Stromal cell of bone marrow (primary cell): ENCODE measurements around the gene HAPLN3.
A peak's percentile ranks its signal among the peaks of the same experiment; 100 is the strongest.

Source experiments
- DNase-seq: peaks from one replicate; pipeline ENCODE4 v3.0.0-alpha.2; 2012; ENCODE audit warnings: low read depth

The HAPLN3 gene

GRCh38 chr15:88894348-88894818, 961 bp downstream of the HAPLN3 start:
- no peak for DNase-seq

- DNase-seq: no peak
Measured at GRCh38 chr15:88891540-88892254, 3.6 kb downstream of the HAPLN3 start.

GRCh38 chr15:88890495-88890894, 4.8 kb downstream of the HAPLN3 start:
- DNase-seq: peak; percentile 26

GRCh38 chr15:88888719-88889118, 6.6 kb downstream of the HAPLN3 start:
- DNase-seq: no peak

GRCh38 chr15:88887068-88887580, 8.2 kb downstream of the HAPLN3 start:
- DNase-seq: no peak

GRCh38 chr15:88882785-88883184, 12.6 kb downstream of the HAPLN3 start:
- no peak for DNase-seq

GRCh38 chr15:88881775-88882174, 13.6 kb downstream of the HAPLN3 start:
- peak; percentile 77 for DNase-seq

- DNase-seq: no peak
Measured at GRCh38 chr15:88880944-88881740, 14.2 kb downstream of the HAPLN3 start.

- DNase-seq: no peak
Measured at GRCh38 chr15:88878720-88879184, 16.6 kb downstream of the HAPLN3 start.

- DNase-seq: no peak
Measured at GRCh38 chr15:88877906-88878305, 17.4 kb downstream of the HAPLN3 start.

- DNase-seq: no peak
Measured at GRCh38 chr15:88877415-88877814, 17.9 kb downstream of the HAPLN3 start.

- no peak for DNase-seq
Measured at GRCh38 chr15:88876573-88876972, 18.8 kb downstream of the HAPLN3 start.

- DNase-seq: no peak
Measured at GRCh38 chr15:88874684-88875083, 20.7 kb downstream of the HAPLN3 start.

- DNase-seq: no peak
Measured at GRCh38 chr15:88874275-88874674, 21.1 kb downstream of the HAPLN3 start.

- no peak for DNase-seq
Measured at GRCh38 chr15:88873786-88874185, 21.6 kb downstream of the HAPLN3 start.

- no peak for DNase-seq
Measured at GRCh38 chr15:88872706-88873105, 22.6 kb downstream of the HAPLN3 start.

GRCh38 chr15:88872106-88872505, 23.2 kb downstream of the HAPLN3 start:
- DNase-seq: no peak

GRCh38 chr15:88871313-88871712, 24.0 kb downstream of the HAPLN3 start:
- DNase-seq: no peak

GRCh38 chr15:88866295-88866881, 29.0 kb downstream of the HAPLN3 start:
- no peak for DNase-seq

GRCh38 chr15:88865498-88866099, 29.7 kb downstream of the HAPLN3 start:
- DNase-seq: no peak

GRCh38 chr15:88864861-88865497, 30.4 kb downstream of the HAPLN3 start:
- DNase-seq: no peak

GRCh38 chr15:88863412-88863811, 31.9 kb downstream of the HAPLN3 start:
- no peak for DNase-seq
